Measurements from ENCODE around the gene SNHG17.

Gene SNHG17

DNA sequence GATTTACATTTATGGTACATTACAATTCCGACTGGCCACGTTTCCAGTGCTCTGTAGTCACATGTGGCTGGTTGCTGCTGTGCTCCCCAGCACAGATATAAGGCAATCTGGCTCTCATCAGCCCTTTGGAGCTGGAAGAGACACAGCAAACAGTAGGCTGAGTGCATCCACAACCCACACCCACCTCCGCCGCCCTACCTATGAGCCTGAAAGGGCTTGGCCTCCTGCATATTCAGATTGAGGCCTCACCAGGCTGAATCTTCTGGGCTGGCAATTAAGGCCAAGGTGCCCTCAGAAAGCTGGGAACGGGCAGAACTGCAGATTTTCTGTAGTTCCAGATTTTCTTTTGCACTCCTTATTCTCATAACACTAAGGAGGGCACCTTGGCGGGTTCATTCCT, 2.7 kb upstream of the SNHG17 start:
- H3K27ac ChIP-seq (replicated peaks), result no peak overlapping the region
- no peaks in the 10 kb centered on the region for H3K27me3 ChIP-seq (ENCODE audit: insufficient read depth, poor library complexity, severe bottlenecking)
- H3K4me3 ChIP-seq (replicated peaks; ENCODE audit: insufficient read depth, low read length), result no peak overlapping the region
- no peak for TF ChIP-seq GABPA (IDR thresholded peaks at IDR 0.05; ENCODE audit: low read depth)
- TF ChIP-seq SPI1 (IDR thresholded peaks at IDR 0.05; ENCODE audit: borderline replicate concordance, low read depth), result no peak
- no peak for TF ChIP-seq POLR2AphosphoS5 (IDR thresholded peaks at IDR 0.05; ENCODE audit: low read depth)
- TF ChIP-seq, protein P1, sequence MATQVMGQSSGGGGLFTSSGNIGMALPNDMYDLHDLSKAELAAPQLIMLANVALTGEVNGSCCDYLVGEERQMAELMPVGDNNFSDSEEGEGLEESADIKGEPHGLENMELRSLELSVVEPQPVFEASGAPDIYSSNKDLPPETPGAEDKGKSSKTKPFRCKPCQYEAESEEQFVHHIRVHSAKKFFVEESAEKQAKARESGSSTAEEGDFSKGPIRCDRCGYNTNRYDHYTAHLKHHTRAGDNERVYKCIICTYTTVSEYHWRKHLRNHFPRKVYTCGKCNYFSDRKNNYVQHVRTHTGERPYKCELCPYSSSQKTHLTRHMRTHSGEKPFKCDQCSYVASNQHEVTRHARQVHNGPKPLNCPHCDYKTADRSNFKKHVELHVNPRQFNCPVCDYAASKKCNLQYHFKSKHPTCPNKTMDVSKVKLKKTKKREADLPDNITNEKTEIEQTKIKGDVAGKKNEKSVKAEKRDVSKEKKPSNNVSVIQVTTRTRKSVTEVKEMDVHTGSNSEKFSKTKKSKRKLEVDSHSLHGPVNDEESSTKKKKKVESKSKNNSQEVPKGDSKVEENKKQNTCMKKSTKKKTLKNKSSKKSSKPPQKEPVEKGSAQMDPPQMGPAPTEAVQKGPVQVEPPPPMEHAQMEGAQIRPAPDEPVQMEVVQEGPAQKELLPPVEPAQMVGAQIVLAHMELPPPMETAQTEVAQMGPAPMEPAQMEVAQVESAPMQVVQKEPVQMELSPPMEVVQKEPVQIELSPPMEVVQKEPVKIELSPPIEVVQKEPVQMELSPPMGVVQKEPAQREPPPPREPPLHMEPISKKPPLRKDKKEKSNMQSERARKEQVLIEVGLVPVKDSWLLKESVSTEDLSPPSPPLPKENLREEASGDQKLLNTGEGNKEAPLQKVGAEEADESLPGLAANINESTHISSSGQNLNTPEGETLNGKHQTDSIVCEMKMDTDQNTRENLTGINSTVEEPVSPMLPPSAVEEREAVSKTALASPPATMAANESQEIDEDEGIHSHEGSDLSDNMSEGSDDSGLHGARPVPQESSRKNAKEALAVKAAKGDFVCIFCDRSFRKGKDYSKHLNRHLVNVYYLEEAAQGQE (IDR thresholded peaks at IDR 0.05; ENCODE audit: insufficient replicate concordance, low read depth), result no peak
- TF ChIP-seq, protein P2, sequence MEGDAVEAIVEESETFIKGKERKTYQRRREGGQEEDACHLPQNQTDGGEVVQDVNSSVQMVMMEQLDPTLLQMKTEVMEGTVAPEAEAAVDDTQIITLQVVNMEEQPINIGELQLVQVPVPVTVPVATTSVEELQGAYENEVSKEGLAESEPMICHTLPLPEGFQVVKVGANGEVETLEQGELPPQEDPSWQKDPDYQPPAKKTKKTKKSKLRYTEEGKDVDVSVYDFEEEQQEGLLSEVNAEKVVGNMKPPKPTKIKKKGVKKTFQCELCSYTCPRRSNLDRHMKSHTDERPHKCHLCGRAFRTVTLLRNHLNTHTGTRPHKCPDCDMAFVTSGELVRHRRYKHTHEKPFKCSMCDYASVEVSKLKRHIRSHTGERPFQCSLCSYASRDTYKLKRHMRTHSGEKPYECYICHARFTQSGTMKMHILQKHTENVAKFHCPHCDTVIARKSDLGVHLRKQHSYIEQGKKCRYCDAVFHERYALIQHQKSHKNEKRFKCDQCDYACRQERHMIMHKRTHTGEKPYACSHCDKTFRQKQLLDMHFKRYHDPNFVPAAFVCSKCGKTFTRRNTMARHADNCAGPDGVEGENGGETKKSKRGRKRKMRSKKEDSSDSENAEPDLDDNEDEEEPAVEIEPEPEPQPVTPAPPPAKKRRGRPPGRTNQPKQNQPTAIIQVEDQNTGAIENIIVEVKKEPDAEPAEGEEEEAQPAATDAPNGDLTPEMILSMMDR (IDR thresholded peaks at IDR 0.05; ENCODE audit: insufficient read depth, low read length), result no peak
- no peak for DNase-seq (ENCODE audit: low read depth in 1 of 2, low spot score in 1 of 2)

DNA sequence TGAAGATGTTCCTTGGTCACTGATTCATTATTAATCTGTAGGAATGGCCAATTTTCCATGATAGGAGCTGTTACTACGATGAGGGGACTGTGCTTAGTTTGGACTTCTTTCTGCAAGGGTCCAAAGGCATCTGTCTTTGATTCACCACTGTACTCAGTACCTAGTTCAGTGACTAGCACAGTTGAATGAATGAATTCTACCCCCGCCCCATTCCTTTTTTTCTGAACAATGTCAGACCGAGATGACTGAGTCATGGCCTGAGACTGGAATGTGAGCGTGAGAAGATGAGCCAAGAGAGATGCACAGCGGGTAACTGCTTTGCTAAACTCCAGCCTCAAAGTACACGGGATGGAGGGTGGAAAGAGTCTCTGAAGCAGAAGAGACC, 419 bp upstream of the SNHG17 start:
- Histone ChIP-seq H3K4me3 (replicated peaks; ENCODE audit: insufficient read depth, low read length) (no peak overlapping the region), H3K27ac (replicated peaks) (no peak overlapping the region), H3K27me3 (ENCODE audit: insufficient read depth, poor library complexity, severe bottlenecking) (no peaks in the 10 kb centered on the region)
- no peak for DNase-seq (ENCODE audit: low read depth in 1 of 2, low spot score in 1 of 2)
- TF ChIP-seq, protein P1 (IDR thresholded peaks at IDR 0.05; ENCODE audit: insufficient replicate concordance, low read depth), result no peak

DNA sequence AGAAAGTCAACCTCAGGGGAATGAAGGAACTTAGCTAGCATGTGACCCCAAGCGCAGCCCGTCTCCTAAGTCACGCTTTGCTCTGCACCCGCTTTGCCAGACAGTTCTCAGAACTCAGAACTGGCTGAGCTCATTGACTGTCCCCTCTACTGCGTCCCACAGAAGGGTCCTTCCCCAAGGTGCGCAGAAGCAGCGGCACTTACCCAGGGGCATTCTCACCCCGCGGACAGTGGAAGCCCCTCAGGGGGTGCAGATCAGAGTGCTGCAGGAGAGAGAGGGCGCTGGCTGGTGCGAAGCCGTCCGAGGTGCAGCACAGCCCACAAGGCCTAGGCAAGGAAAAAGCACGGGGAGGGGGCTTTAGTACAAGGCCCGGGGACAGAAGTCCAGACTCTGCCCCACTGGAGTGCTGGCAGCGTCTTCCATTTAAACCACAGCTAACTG, 807 bp downstream of the SNHG17 start:
- H3K4me3 ChIP-seq (replicated peaks; ENCODE audit: insufficient read depth, low read length), result peak overlapping the region; percentile 87
- TF ChIP-seq GABPA (IDR thresholded peaks at IDR 0.05; ENCODE audit: low read depth) (no peak), SPI1 (IDR thresholded peaks at IDR 0.05; ENCODE audit: borderline replicate concordance, low read depth) (no peak), POLR2AphosphoS5 (IDR thresholded peaks at IDR 0.05; ENCODE audit: low read depth) (no peak)
- TF ChIP-seq, protein P1 (IDR thresholded peaks at IDR 0.05; ENCODE audit: insufficient replicate concordance, low read depth), result no peak
- TF ChIP-seq, protein P2 (IDR thresholded peaks at IDR 0.05; ENCODE audit: insufficient read depth, low read length), result no peak
- H3K27me3 ChIP-seq (ENCODE audit: insufficient read depth, poor library complexity, severe bottlenecking), result no peaks in the 10 kb centered on the region
- peak overlapping the region; percentile 95 for H3K27ac ChIP-seq (replicated peaks)
- peak; percentile 30 to 58 for DNase-seq (ENCODE audit: low read depth in 1 of 2, low spot score in 1 of 2)
